Gastroesophageal sphincter (tissue), 4 donors: ENCODE data around the gene PTPN13. TPM values are rescaled to one million over a fixed set of nuclear protein-coding genes. Genes with fewer than 3 reads are reported as not detected.
A peak's percentile ranks its signal among the peaks of the same experiment; 100 is the strongest.

Experiments
- ATAC-seq: fragments of 150-250 bp; one replicate; pipeline ENCODE4 v1.9.1; 2016; ENCODE audit warnings: mild to moderate bottlenecking, moderate library complexity
- H3K27ac ChIP-seq, 4 donors: fragments of 200-600 bp; sonication (generic) in 3 of 4; 1 replicate in 3 of 4; 2 replicates in 1 of 4; pipeline ENCODE4 v1.5.1; 2016 to 2019
- H3K27me3 ChIP-seq: fragments of 200-600 bp; sonication (generic); one replicate; pipeline ENCODE4 v1.5.1; 2019
- H3K36me3 ChIP-seq, 2 donors: fragments of 200-600 bp; sonication (generic); one replicate each; pipeline ENCODE4 v1.5.1; 2019; ENCODE audit warnings: control low read depth in 1 of 2
- H3K4me1 ChIP-seq, 3 donors: fragments of 200-600 bp; sonication (generic); 1 replicate in 2 of 3; 2 replicates in 1 of 3; pipeline ENCODE4 v1.5.1; 2016 to 2019; ENCODE audit warnings: control low read depth in 2 of 3
- H3K4me3 ChIP-seq, 2 donors: fragments of 200-600 bp; sonication (generic); one replicate each; pipeline ENCODE4 v1.5.1; 2019; ENCODE audit warnings: mild to moderate bottlenecking in 1 of 2, moderate library complexity in 1 of 2
- H3K9me3 ChIP-seq, 3 donors: fragments of 200-600 bp; sonication (generic); one replicate each; pipeline ENCODE4 v1.5.1; 2017 to 2019; ENCODE audit warnings: control low read depth in 2 of 3
- CTCF ChIP-seq, 4 experiments: fragments of 200-600 bp in 2 of 4; fragments of 450-650 bp in 2 of 4; sonication (generic) in 1 of 4; IDR thresholded peaks; one replicate each; pipeline ENCODE4 v1.5.1; 2017 to 2019; ENCODE audit warnings: antibody characterized with exemption in 4 of 4, mild to moderate bottlenecking in 2 of 4, moderate library complexity in 2 of 4
- EP300 ChIP-seq: sonication (generic); formaldehyde crosslinking; IDR thresholded peaks from one replicate; pipeline ENCODE4 v1.6.1; 2017; ENCODE audit warnings: antibody characterized with exemption, mild to moderate bottlenecking
- POLR2A ChIP-seq, 2 donors: fragments of 450-650 bp; IDR thresholded peaks; one replicate each; pipeline ENCODE4 v1.6.1; 2017; ENCODE audit warnings: antibody characterized with exemption in 2 of 2, mild to moderate bottlenecking in 2 of 2, moderate library complexity in 1 of 2
- POLR2AphosphoS5 ChIP-seq: sonication (generic); formaldehyde crosslinking; IDR thresholded peaks from one replicate; pipeline ENCODE4 v1.6.1; 2017; ENCODE audit warnings: antibody characterized with exemption
- WGBS, 2 donors: methylation state at CpG; one replicate each; pipeline ENCODE4 v1.1.5; 2018; ENCODE audit warnings: low coverage in 1 of 2; 5-methylcytosine and 5-hydroxymethylcytosine counted together
- total RNA-seq, 4 donors: library from RNA; depleted of rRNA; stranded (reverse); fragments of >200 nt; gene quantifications; one replicate each; pipeline ENCODE4 v1.1.0, GENCODE V29; 2016

Gene PTPN13
- total RNA-seq, 4 donors from 2014 or later: 12.8 to 22.7 (median 20.7) TPM

- no peak overlapping the region for H3K4me3 ChIP-seq
- WGBS, 2 donors: 5 to 39% methylated on average over 2 of the region's 3 CpGs
- peak; percentile 53 for ATAC-seq
- H3K36me3 ChIP-seq: peaks cover 0 to 4% of the 10 kb centered on the region in 2 donors
- no peaks in the 10 kb centered on the region for H3K9me3 ChIP-seq
- no peaks in the 10 kb centered on the region for H3K27me3 ChIP-seq
- H3K27ac ChIP-seq: no peak overlapping the region
- TF ChIP-seq POLR2AphosphoS5: no peak
- no peak for TF ChIP-seq EP300
- no peak for TF ChIP-seq POLR2A (IDR thresholded peaks at IDR 0.05)
- TF ChIP-seq CTCF (IDR thresholded peaks at IDR 0.05): no peak
- no peaks in the 10 kb centered on the region for H3K4me1 ChIP-seq
These were observed 91.3 kb downstream of the PTPN13 start for GRCh38 chr4:86685401-86685800.

- no peak for ATAC-seq
- TF ChIP-seq POLR2A (IDR thresholded peaks at IDR 0.05) (no peak), EP300 (no peak), POLR2AphosphoS5 (no peak), CTCF (IDR thresholded peaks at IDR 0.05) (no peak)
These were observed 92.6 kb downstream of the PTPN13 start for GRCh38 chr4:86686741-86687140.

GRCh38 chr4:86688026-86688425 lies 93.9 kb downstream of the PTPN13 start:
- H3K9me3 ChIP-seq: no peaks in the 10 kb centered on the region
- no peak for ATAC-seq
- no peaks in the 10 kb centered on the region for H3K27me3 ChIP-seq
- no peak for TF ChIP-seq EP300
- TF ChIP-seq POLR2A (IDR thresholded peaks at IDR 0.05): no peak
- no peak for TF ChIP-seq CTCF (IDR thresholded peaks at IDR 0.05)
- TF ChIP-seq POLR2AphosphoS5: no peak
- no peak overlapping the region for H3K27ac ChIP-seq
- H3K4me3 ChIP-seq: no peak overlapping the region
- no peaks in the 10 kb centered on the region for H3K4me1 ChIP-seq
- 74 to 82% methylated on average over 2 of the region's 2 CpGs for WGBS, 2 donors
- H3K36me3 ChIP-seq: peaks cover 0 to 4% of the 10 kb centered on the region in 2 donors

More at GRCh38 chr4:86686741-86687140, 92.6 kb downstream of the PTPN13 start:
- Histone ChIP-seq H3K9me3 (no peaks in the 10 kb centered on the region), H3K4me3 (no peak overlapping the region), H3K4me1 (no peaks in the 10 kb centered on the region), H3K36me3 (peaks cover 0 to 4% of the 10 kb centered on the region in 2 donors), H3K27ac (no peak overlapping the region), H3K27me3 (no peaks in the 10 kb centered on the region)
- 75 to 95% methylated on average over 3 of the region's 3 CpGs for WGBS, 2 donors

- no peak overlapping the region for H3K4me3 ChIP-seq
- no peaks in the 10 kb centered on the region for H3K9me3 ChIP-seq
- no peaks in the 10 kb centered on the region for H3K36me3 ChIP-seq
- no peak for ATAC-seq
- 85 to 93% methylated on average over 3 of the region's 3 CpGs for WGBS, 2 donors
- no peaks in the 10 kb centered on the region for H3K4me1 ChIP-seq
- TF ChIP-seq CTCF (IDR thresholded peaks at IDR 0.05) (no peak), POLR2AphosphoS5 (no peak), EP300 (no peak), POLR2A (IDR thresholded peaks at IDR 0.05) (no peak)
- H3K27me3 ChIP-seq: no peaks in the 10 kb centered on the region
- H3K27ac ChIP-seq: no peak overlapping the region
These were observed 110.5 kb downstream of the PTPN13 start for GRCh38 chr4:86704601-86705000.

GRCh38 chr4:86706923-86707597 lies 112.9 kb downstream of the PTPN13 start:
- peak; percentile 65 for ATAC-seq
- Histone ChIP-seq H3K4me3 (no peak overlapping the region), H3K36me3 (no peaks in the 10 kb centered on the region), H3K9me3 (no peaks in the 10 kb centered on the region), H3K27ac (no peak overlapping the region), H3K4me1 (no peaks in the 10 kb centered on the region), H3K27me3 (no peaks in the 10 kb centered on the region)
- TF ChIP-seq CTCF (IDR thresholded peaks at IDR 0.05) (no peak), POLR2A (IDR thresholded peaks at IDR 0.05) (no peak), EP300 (no peak), POLR2AphosphoS5 (no peak)
- 57 to 65% methylated on average over 1 to 2 of the region's 2 CpGs for WGBS, 2 donors
